Fibroblast of peridontal ligament (primary cell): ENCODE data around the gene MRTFA.
"Not testable (repeated sequence)": the region's sequence is repeated elsewhere in the genome, so short reads cannot be mapped to it uniquely, and the experiment has no call there.

Experiments
- DNase-seq: peaks from one replicate; pipeline ENCODE4 v3.0.0-alpha.2; 2010; ENCODE audit errors: extremely low read depth

The MRTFA gene

GRCh38 chr22:40554023-40554422 is 82.5 kb downstream of the MRTFA start:
- DNase-seq = not testable (repeated sequence)

GRCh38 chr22:40553014-40553554 is 83.4 kb downstream of the MRTFA start:
- DNase-seq = no peak

GRCh38 chr22:40552070-40552469 is 84.4 kb downstream of the MRTFA start:
- no peak for DNase-seq

DNA sequence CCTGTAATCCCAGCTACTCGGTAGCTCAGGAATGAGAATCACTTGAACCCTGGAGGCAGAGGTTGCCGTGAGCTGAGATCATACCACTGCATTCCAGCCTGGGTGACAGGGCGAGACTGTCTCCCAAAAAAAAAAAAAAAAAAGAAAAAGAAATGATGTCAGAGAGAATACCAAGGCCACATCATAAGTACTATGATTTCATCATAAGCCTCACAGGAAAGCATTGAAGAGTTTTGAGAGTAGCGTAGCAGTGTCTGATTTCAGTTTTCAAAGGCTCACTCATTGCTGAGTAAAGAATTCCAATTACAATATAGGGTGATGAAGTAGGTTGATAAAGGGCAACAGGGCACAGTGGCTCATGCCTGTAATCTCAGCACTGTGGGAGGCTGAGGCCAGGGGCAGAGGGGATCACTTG is 88.8 kb downstream of the MRTFA start:
- DNase-seq = peak; percentile 27

- no peak for DNase-seq
Observed at GRCh38 chr22:40544758-40545157, 91.8 kb downstream of the MRTFA start.

DNA sequence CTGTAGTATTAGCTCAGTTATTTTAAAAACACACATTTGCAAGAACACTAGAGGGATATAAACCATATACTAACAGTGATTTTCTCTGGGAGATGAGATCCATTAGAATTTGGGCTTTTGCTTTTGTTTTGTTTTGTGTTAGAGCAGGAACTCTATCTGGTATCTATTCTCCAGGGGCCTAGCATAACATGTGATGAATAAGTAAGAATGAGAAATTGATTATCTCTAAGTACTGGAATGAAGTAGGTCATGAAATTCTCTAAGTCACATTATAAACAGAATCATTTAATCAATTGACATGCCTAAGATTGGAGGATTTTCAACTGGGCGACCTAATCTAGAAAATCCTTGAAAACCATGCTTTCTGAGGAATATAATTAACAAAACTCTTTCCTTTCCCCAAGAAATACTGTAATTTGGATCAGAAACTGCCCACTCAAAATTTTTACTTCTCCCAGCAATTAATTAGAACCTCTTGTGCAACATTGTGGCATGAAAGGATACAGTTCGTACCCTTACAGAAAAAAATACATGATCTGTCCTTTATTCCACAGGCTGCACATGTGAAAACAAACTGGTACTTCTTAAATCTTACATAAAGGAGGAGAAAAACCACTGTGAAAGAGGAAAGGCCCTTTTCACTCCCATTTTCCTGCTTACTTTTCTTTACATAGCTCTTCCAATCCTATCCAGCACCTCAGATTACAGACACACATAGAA is 93.5 kb downstream of the MRTFA start:
- DNase-seq = peak; percentile 66

DNA sequence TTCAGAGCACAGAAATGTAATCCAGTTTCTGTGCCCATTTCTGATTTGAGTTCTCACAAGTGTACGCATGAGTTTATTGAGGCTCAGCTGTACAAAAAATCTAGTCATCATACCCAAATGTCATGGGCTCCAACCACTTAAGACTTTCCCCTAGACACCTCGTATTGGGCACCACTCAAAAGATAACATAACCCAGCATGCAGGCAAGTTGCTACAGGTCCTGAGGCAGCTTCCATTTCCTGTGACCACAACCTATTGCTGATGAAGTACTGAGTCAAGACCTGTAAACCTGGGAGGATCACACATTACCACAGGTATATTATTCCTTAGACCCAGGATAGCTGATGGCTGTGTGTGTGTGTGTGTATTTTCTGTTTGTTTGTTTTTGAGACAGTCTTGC is 95.2 kb downstream of the MRTFA start:
- DNase-seq = no peak

- DNase-seq = no peak
Observed at GRCh38 chr22:40540265-40540664, 96.3 kb downstream of the MRTFA start.

DNA sequence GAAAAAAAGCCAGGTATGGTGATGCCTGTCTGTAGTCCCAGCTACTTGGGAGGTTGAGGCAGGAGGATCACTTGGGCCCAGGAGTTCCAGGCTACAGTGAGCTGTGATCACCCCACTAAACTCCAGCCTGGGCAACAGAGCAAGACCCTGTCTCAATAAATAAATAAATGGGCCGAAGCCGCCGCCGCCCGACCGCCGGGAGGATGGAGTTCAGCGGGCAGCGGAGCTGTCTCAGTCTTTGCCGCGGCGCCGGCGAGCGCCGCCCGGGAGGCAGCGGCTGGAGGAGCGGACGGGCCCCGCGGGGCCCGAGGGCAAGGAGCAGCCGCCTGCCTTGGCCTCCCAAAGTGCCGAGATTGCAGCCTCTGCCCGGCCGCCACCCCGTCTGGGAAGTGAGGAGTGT is 100.4 kb downstream of the MRTFA start:
- not testable (repeated sequence) for DNase-seq

GRCh38 chr22:40535642-40536041 is 100.9 kb downstream of the MRTFA start:
- DNase-seq = no peak

- no peak for DNase-seq
Observed at GRCh38 chr22:40535189-40535512, 101.4 kb downstream of the MRTFA start.

GRCh38 chr22:40534379-40535188 is 101.9 kb downstream of the MRTFA start:
- peak; percentile 70 for DNase-seq

DNA sequence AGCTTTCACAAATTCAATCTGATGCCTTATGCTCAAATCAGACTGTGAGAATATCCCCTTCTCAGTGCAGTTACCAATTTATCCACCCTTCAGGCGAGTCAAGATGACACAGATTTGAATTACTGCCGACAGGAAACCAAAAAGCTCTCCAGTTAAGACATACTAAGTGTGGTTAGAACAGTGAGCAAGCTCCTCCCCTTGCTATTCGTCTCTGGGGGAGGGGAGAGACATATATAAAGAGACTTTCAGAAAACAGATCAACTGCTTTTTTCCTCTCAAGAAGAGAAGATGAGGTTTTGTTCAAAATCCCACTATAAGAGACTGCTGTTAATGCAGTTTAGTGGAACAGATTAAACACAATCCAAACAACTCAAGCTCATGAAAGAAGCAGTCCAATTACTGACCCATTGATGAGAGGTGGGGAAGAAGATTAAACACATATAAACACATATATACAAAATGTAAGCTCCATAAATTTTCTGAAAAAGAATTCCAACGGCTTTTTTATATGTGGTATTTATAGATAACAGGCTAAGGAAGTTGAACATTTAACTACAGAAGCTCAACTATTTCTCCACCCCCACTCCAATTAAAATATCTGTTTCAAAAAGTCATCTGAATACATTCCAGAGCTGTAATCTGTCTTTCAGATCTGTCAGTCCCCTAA is 102.7 kb downstream of the MRTFA start:
- peak; percentile 63 for DNase-seq

GRCh38 chr22:40531951-40532900 is 104.3 kb downstream of the MRTFA start:
- no peak for DNase-seq

DNA sequence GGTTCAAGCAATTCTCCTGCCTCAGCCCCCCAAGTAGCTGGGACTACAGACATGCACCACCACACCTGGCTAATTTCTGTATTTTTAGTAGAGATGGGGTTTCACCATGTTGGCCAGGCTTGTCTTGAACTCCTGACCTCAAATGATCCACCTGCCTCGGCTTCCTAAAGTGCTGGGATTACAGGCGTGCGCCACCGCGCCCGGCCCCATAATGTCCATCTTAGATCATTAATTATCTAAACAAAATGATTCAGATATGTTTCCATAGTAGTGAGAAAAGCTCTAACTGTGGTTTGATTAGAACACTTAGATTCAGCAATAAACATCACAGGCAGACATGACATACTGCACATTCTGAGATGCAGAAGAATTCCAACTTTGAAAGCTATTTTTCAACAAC is 106.1 kb downstream of the MRTFA start:
- DNase-seq = not testable (repeated sequence)

DNA sequence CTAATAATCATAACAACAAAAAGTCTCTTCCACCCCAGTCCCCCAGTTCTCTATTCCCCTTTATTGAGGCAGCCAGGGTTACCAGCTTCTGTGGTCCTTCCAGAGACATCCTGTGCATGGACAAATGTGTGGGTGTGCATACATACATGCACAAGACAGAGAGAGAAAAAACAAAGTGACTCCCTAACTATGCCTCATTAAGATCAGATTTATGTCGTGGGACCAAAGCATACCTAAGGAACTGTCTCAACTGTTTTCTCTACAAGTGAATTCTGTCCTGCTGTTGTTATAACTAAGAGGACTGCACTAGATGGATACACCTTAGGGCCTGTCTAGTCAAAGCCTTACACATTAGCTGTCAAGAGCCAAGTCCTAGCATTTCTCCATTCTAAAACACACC is 106.7 kb downstream of the MRTFA start:
- DNase-seq = no peak

GRCh38 chr22:40526960-40527359 is 109.6 kb downstream of the MRTFA start:
- DNase-seq = no peak

DNA sequence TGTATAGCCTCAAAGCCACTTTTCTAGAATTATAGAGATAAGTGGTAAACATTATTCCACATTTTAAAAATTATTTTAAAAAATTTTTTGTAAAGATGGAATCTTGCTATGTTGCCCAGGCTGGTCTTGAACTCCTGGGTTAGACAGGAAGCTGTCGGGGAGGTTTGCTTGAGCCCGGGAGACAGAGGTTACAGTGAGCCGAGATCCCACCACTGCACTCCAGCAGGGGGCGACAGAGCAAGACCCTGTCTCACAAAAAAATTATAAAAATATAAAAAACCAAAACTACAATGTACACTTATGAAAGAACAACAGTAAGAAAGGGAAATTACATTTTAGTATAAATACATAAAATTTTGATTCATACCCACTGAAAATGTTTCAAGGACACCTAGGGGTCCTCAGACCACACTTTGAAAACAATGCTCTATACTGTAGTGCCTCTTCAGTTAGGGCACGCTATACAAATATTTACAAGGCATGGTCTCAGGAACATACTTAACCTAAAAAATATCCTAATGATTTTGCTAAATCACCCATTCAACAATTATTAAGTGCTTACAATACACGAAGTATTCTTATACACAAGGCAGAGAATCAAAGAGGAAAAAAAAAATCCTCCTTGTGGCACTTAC is 111.2 kb downstream of the MRTFA start:
- peak; percentile 63 for DNase-seq

DNA sequence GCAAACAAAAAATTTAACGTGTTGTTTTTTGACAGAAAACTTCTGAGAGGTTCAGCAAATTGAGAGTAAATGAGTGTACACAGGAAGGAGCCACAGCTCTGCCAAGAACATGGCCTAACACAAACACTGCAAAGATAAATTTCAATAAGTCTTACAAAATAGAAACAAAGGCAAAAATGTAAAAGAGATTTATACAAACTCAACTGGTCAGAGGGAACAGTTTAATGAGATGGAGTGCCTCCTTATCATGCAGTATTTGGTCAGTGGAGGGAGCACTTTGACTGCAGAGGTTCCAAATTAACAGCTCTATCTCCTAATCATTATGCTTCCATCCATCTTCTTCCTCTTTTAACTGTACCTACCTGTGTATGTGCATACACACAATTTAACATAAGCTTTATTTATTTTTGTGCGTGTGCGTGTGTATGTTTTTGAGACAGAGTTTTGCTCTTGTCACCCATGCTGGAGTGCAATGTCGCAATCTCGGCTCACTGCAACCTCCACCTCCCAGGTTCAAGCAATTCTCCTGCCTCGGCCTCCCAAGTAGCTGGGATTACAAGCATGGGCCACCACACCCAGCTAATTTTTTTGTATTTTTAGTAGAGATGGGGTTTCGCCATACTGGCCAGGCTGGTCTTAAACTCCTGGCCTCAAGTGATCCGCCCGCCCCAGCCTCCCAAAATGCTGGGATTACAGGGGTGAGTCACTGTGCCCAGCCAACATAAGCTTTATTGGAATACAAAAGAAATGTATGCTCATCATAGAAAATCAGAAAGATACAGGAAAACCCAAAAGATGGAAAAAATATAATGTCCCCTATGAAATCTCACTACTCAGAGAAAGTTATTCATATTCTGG is 111.9 kb downstream of the MRTFA start:
- DNase-seq = peak; percentile 37

DNA sequence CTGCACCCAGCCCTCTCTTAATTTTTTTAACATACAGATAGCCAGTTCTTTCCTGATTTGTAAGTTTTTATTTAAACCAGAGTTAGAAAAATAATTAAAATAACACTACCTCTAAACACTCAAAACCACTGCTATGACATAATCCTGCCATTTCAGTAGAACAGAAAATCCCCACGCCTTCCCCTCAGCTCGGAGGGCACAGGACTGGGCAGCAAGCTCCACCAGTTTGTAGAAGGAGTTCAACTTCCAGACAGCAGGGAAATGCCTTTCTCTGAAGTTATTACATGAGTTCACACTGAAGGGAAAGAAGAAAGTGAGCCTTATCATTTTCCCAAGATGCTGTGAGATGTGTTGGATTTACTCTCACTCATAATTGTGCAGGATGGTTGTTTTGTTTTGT is 114.4 kb downstream of the MRTFA start:
- no peak for DNase-seq
